ENCODE results near the gene WWC2. TPM values are rescaled to one million over a fixed set of nuclear protein-coding genes. Genes with fewer than 3 reads are reported as not detected.

Gene WWC2
- total and polyA plus RNA-seq, 12 donors = 6.0 to 37.4 (median 31.2) TPM

- intact Hi-C loops (cut with DNase I) = no loop called here
- peaks cover 0 to 65% (median 36%) of the 10 kb centered on the region in 9 donors for H3K4me1 ChIP-seq
- WGBS, 2 donors = 90 to 94% methylated on average over 2 of the region's 2 CpGs
- no peak overlapping the region for H3K27ac ChIP-seq
- no peak overlapping the region for H3K4me3 ChIP-seq
- H3K9me3 ChIP-seq = no peaks in the 10 kb centered on the region
- H3K36me3 ChIP-seq = no peaks in the 10 kb centered on the region
- no peak for TF ChIP-seq CTCF (IDR thresholded peaks at IDR 0.05)
- H3K27me3 ChIP-seq = no peaks in the 10 kb centered on the region
- DNase-seq (no peak), ATAC-seq (no peak)
These were observed 77.9 kb downstream of the WWC2 start for GRCh38 chr4:183177001-183177400.

GRCh38 chr4:183178201-183178600 lies 79.1 kb downstream of the WWC2 start:
- H3K4me1 ChIP-seq = peaks cover 0 to 58% (median 32%) of the 10 kb centered on the region in 9 donors
- no peak for TF ChIP-seq CTCF (IDR thresholded peaks at IDR 0.05)
- DNase-seq (no peak), ATAC-seq (no peak)
- 33 to 35% methylated on average over 3 of the region's 3 CpGs for WGBS, 2 donors
- H3K27ac ChIP-seq = no peak overlapping the region
- no peaks in the 10 kb centered on the region for H3K27me3 ChIP-seq
- no peaks in the 10 kb centered on the region for H3K36me3 ChIP-seq
- H3K9me3 ChIP-seq = no peaks in the 10 kb centered on the region
- no peak overlapping the region for H3K4me3 ChIP-seq
- intact Hi-C loops (cut with DNase I) = no loop called here

GRCh38 chr4:183180096-183180495 lies 81.0 kb downstream of the WWC2 start:
- H3K27me3 ChIP-seq = no peaks in the 10 kb centered on the region
- DNase-seq (no peak), ATAC-seq (no peak)
- peaks cover 0 to 4% (median 0%) of the 10 kb centered on the region in 11 donors for H3K9me3 ChIP-seq
- 86 to 90% methylated on average over 7 of the region's 7 CpGs for WGBS, 2 donors
- peaks cover 0 to 47% (median 19%) of the 10 kb centered on the region in 9 donors for H3K4me1 ChIP-seq
- H3K27ac ChIP-seq = no peak overlapping the region
- TF ChIP-seq CTCF (IDR thresholded peaks at IDR 0.05) = no peak
- intact Hi-C loops (cut with DNase I) = no loop called here
- no peaks in the 10 kb centered on the region for H3K36me3 ChIP-seq
- no peak overlapping the region for H3K4me3 ChIP-seq

- intact Hi-C loops (cut with DNase I) = no loop called here
These were observed 81.6 kb downstream of the WWC2 start for GRCh38 chr4:183180621-183181020.

More at GRCh38 chr4:183180621-183181020, 81.6 kb downstream of the WWC2 start:
- Histone ChIP-seq H3K4me1 (peaks cover 0 to 41% (median 19%) of the 10 kb centered on the region in 9 donors), H3K9me3 (peaks cover 0 to 4% (median 0%) of the 10 kb centered on the region in 11 donors), H3K36me3 (no peaks in the 10 kb centered on the region), H3K27ac (no peak overlapping the region), H3K27me3 (no peaks in the 10 kb centered on the region), H3K4me3 (no peak overlapping the region)
- ATAC-seq (no peak), DNase-seq (no peak)
- TF ChIP-seq CTCF (IDR thresholded peaks at IDR 0.05) = no peak
- 92 to 94% methylated on average over 4 of the region's 4 CpGs for whole genome bisulfite sequencing, 2 donors
